ENCODE results near the gene GADD45GIP1.

The GADD45GIP1 gene

DNA sequence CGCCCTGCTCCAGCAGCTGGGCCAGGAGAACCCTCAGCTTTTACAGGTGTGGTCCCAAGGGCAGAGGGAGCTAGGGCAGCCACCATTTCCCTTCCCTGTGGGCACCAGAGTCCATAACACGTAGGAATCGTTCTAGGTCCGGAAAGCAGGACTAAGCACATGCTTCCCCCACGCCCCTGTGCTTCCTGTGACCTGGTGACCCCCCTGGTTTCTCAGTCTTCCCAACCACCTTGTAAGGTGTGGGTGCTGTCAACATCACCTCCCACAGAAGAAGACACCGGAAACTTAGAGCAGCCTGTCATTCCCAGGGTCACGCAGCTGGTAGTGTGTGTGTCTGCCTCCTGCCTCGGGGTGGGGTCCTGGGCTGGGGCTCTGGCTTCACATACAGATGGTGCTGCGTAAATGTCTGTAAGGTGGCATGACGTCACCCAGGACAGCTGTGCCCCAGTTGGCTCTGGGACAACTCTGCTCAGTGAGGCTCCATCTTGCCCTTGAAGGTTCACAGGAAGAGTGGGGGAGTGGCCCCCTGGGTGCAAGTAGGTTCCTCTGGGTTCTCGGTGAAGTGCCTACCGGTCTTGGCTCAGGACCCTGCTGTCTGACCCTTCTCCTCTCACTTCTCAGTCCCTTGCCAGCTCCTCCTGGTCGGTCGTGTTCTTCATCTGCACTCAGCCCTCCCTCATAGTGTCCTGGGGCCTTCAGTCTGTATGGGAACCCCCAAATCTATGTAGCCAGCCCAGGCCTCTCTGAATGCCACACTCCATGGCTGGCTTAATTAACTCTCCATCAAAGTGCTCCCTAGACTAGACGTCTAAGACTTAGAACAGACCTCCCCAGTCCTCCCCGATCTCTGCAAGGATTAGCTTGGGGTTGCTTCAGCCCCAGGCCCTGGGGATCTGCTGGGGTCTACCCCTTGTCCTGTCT lies 7.4 kb downstream of the GADD45GIP1 start:
- WGBS (ENCODE audit: insufficient coverage, insufficient read length) = no CpG with 5 or more reads among the region's 16 CpGs
- H3K27ac ChIP-seq (ENCODE audit: low read length) = no peak overlapping the region
- DNase-seq (ENCODE audit: low read depth, low spot score) = no peak
- no peak overlapping the region for H3K4me3 ChIP-seq (ENCODE audit: low read length)
- no peaks in the 10 kb centered on the region for H3K27me3 ChIP-seq (ENCODE audit: control insufficient read depth, insufficient read depth, low read length)
- peaks cover 40% of the 10 kb centered on the region for H3K36me3 ChIP-seq (ENCODE audit: control insufficient read depth, insufficient read depth, low read length)
- H3K4me1 ChIP-seq (ENCODE audit: control insufficient read depth, insufficient read depth, low read length) = no peaks in the 10 kb centered on the region
- no peaks in the 10 kb centered on the region for H3K9me3 ChIP-seq (ENCODE audit: control insufficient read depth, insufficient read depth, low read length)

DNA sequence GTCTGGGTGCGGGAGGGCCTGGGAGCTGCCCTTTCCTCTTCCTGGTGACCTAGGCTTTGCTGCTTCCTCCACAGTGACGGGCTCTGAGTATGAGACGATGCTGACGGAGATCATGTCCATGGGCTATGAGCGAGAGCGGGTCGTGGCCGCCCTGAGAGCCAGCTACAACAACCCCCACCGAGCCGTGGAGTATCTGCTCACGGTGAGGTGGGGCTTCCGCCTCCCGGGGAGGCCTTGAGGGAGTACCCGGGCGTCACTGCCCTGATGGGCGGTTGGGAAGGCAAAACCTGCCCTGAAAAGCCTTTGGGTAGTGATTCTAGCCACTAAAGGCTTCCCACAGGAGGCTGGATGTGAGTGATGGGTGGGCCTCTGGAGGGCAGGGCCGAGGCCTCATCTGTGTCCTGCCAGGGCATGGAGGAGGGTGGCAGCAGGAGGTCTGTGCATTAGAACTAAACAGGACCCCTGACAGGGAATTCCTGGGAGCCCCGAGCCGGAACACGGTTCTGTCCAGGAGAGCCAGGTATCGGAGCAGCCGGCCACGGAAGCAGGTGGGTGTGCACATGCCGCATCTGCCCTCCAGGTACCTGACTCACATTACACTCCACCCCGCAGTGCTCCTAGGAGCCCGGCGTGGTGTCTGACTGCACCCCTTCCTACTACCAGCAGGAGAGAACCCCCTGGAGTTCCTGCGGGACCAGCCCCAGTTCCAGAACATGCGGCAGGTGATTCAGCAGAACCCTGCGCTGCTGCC lies 8.2 kb downstream of the GADD45GIP1 start:
- H3K36me3 ChIP-seq (ENCODE audit: control insufficient read depth, insufficient read depth, low read length) = peaks cover 35% of the 10 kb centered on the region
- H3K27me3 ChIP-seq (ENCODE audit: control insufficient read depth, insufficient read depth, low read length) = no peaks in the 10 kb centered on the region
- no peak overlapping the region for H3K4me3 ChIP-seq (ENCODE audit: low read length)
- WGBS (ENCODE audit: insufficient coverage, insufficient read length) = no CpG with 5 or more reads among the region's 30 CpGs
- DNase-seq (ENCODE audit: low read depth, low spot score) = no peak
- H3K4me1 ChIP-seq (ENCODE audit: control insufficient read depth, insufficient read depth, low read length) = no peaks in the 10 kb centered on the region
- H3K27ac ChIP-seq (ENCODE audit: low read length) = no peak overlapping the region
- no peaks in the 10 kb centered on the region for H3K9me3 ChIP-seq (ENCODE audit: control insufficient read depth, insufficient read depth, low read length)

DNA sequence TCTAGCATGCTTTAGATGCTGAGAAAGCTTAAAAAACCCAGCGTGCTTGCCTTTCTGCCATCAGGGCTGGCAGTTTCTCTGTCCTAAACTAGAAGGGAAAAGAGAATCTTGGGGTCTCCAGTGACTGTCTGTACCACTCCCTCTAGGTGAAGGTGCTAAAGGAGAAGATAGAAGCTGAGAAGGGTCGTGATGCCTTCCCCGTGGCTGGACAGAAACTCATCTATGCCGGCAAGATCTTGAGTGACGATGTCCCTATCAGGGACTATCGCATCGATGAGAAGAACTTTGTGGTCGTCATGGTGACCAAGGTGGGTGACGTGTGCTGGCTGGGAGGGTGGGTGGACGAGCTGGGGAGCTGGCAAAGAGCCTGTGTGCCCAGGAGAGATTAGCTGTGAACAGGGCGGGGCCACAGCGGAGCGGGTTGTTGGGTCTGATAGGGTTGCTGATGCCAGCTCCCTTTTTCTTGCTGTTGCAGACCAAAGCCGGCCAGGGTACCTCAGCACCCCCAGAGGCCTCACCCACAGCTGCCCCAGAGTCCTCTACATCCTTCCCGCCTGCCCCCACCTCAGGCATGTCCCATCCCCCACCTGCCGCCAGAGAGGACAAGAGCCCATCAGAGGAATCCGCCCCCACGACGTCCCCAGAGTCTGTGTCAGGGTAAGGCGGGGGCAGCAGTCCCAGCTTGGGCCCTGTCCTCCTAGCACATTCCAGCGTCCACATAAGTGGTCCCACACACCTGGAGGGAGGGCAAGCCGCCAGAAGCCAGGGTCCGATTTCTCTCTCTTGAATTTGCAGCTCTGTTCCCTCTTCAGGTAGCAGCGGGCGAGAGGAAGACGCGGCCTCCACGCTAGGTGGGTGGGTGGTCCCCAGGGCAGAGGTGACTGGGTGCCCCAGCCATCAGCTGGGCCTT lies 9.1 kb downstream of the GADD45GIP1 start:
- Histone ChIP-seq H3K4me3 (ENCODE audit: low read length) (no peak overlapping the region), H3K36me3 (ENCODE audit: control insufficient read depth, insufficient read depth, low read length) (peaks cover 37% of the 10 kb centered on the region), H3K9me3 (ENCODE audit: control insufficient read depth, insufficient read depth, low read length) (no peaks in the 10 kb centered on the region), H3K27me3 (ENCODE audit: control insufficient read depth, insufficient read depth, low read length) (no peaks in the 10 kb centered on the region), H3K4me1 (ENCODE audit: control insufficient read depth, insufficient read depth, low read length) (no peaks in the 10 kb centered on the region), H3K27ac (ENCODE audit: low read length) (no peak overlapping the region)
- no CpG with 5 or more reads among the region's 28 CpGs for WGBS (ENCODE audit: insufficient coverage, insufficient read length)
- no peak for DNase-seq (ENCODE audit: low read depth, low spot score)

DNA sequence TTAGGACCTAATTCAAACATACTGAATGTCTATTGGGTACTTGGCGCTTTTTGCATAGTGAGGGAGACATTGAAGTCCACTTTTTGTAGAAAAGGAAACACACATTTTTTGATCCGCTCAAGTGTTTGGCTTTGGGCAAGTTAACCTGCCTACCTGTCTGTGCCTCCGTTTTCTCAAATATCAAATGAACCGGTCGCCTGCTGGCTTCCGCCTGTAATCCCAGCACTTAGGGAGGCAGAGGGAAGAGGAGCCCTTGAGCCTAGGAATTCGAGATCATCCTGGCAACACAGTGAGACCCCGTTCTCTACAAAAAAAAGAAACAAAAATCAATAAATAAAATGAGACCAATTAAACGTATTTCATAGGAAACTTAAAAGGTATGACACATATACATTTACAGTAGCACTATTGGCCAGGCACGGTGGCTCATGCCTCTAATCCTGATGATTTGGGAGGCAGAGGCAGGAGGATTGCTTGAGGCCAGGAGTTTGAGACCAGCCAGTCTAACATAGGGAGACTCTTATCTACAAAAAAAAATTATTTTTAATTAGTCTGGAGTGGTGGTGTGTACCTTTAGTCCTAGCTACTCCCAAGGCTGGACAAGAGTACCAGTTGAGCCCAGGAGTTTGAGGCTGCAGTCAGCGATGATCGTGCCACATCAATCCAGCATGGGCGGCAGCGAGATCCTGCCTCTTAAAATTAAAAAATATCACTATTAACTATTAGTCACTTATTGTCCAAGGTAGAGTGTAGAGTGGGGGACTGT lies 10.1 kb downstream of the GADD45GIP1 start:
- peaks cover 38% of the 10 kb centered on the region for H3K36me3 ChIP-seq (ENCODE audit: control insufficient read depth, insufficient read depth, low read length)

DNA sequence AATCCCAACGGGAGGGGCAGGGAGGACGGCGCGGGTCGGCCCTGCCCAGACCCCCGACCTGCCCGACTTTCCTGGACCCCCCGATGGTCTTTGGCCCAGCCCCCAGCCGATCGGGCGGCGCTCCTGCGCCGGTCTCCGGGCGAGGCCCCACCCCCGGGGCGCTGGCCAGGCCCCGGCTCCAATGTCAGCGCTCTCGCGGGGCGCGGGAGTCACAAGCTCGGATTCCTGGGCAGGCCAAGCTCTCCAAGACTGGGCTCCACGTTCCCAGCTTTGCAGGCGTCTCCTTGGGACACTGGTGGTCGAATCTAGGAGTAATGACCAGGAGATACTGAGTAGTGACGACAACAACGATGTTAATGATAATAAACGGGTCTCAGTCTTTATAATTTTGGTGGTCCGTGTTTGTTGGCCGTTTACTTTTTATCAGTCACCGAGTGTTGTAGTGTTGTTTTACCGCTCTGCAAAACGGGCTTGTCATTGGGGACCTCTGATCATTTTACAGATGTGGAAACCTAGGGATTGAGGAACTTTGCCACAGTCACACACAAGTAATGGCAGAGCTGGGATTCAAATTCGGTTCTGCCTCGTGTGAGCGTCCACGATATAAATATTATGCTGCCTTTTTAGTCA lies 10.8 kb downstream of the GADD45GIP1 start:
- Histone ChIP-seq H3K36me3 (ENCODE audit: control insufficient read depth, insufficient read depth, low read length) (peaks cover 41% of the 10 kb centered on the region), H3K4me3 (ENCODE audit: low read length) (peak overlapping the region; percentile 79; the same call in 1 of the 2 replicates), H3K27me3 (ENCODE audit: control insufficient read depth, insufficient read depth, low read length) (no peaks in the 10 kb centered on the region), H3K4me1 (ENCODE audit: control insufficient read depth, insufficient read depth, low read length) (no peaks in the 10 kb centered on the region), H3K9me3 (ENCODE audit: control insufficient read depth, insufficient read depth, low read length) (no peaks in the 10 kb centered on the region), H3K27ac (ENCODE audit: low read length) (no peak overlapping the region)
- WGBS (ENCODE audit: insufficient coverage, insufficient read length) = no CpG with 5 or more reads among the region's 40 CpGs
- no peak for DNase-seq (ENCODE audit: low read depth, low spot score)

More for the DNA sequence above, 10.1 kb downstream of the GADD45GIP1 start:
- no CpG with 5 or more reads among the region's 14 CpGs for WGBS (ENCODE audit: insufficient coverage, insufficient read length)
- Histone ChIP-seq H3K27ac (ENCODE audit: low read length) (no peak overlapping the region), H3K27me3 (ENCODE audit: control insufficient read depth, insufficient read depth, low read length) (no peaks in the 10 kb centered on the region), H3K4me1 (ENCODE audit: control insufficient read depth, insufficient read depth, low read length) (no peaks in the 10 kb centered on the region), H3K9me3 (ENCODE audit: control insufficient read depth, insufficient read depth, low read length) (no peaks in the 10 kb centered on the region), H3K4me3 (ENCODE audit: low read length) (peak overlapping the region; percentile 79; the same call in 1 of the 2 replicates)
- no peak for DNase-seq (ENCODE audit: low read depth, low spot score)

DNA sequence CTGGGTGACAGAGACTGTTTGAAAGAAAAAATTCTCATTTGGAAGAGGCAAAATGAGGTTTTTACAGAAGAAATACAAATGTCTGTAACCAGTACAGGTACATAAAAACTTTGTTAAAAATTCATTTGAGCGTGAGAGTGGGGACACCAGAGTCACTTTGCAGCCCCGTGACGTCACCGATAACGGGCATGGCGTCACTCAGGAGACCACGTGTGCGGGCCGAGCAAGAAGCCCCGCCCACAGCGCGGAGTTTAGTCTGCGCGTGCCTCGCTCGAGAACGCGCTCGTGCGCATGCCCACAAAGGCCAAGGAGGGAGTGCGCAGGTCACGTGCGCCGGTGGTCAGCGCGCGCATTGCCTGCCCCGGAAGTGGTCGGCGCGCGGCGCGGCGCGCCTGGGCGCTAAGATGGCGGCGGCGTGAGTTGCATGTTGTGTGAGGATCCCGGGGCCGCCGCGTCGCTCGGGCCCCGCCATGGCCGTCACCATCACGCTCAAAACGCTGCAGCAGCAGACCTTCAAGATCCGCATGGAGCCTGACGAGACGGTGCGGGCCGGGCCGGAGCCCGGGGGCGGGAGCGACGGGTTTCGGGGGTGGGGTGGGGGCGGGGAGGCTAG lies 11.4 kb downstream of the GADD45GIP1 start, which contains the start of gene RAD23A:
RAD23A (plus strand) TSS at position 384 of the 613 bp plus-strand sequence; CDS start at position 471, 87 bp downstream.
- H3K36me3 ChIP-seq (ENCODE audit: control insufficient read depth, insufficient read depth, low read length) = peaks cover 43% of the 10 kb centered on the region
- no peaks in the 10 kb centered on the region for H3K27me3 ChIP-seq (ENCODE audit: control insufficient read depth, insufficient read depth, low read length)
- peak within 1 kb of the TSS; percentile 79; the same call in 1 of the 2 replicates for H3K4me3 ChIP-seq (ENCODE audit: low read length)
- no peaks in the 10 kb centered on the region for H3K4me1 ChIP-seq (ENCODE audit: control insufficient read depth, insufficient read depth, low read length)
- no CpG with 5 or more reads among the region's 62 CpGs for WGBS (ENCODE audit: insufficient coverage, insufficient read length)
- DNase-seq (ENCODE audit: low read depth, low spot score) = peak; percentile 95
- no peak within 1 kb of the TSS for H3K27ac ChIP-seq (ENCODE audit: low read length)
- H3K9me3 ChIP-seq (ENCODE audit: control insufficient read depth, insufficient read depth, low read length) = no peaks in the 10 kb centered on the region

DNA sequence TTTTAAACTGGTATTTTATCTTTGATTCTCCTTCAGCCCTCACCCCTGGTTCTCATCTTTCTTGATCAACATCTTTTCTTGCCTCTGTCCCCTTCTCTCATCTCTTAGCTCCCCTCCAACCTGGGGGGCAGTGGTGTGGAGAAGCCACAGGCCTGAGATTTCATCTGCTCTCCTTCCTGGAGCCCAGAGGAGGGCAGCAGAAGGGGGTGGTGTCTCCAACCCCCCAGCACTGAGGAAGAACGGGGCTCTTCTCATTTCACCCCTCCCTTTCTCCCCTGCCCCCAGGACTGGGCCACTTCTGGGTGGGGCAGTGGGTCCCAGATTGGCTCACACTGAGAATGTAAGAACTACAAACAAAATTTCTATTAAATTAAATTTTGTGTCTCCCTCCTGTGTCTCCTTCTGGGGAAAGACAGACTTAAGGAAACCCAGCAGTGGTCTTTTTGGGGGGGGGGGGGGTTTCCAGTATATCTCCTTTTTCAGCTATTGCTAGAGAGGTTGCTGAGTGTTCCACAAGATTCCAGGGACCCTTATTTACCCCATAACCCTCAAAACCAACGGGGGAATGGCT lies 12.8 kb downstream of the GADD45GIP1 start:
- WGBS (ENCODE audit: insufficient coverage, insufficient read length) = no CpG with 5 or more reads among the region's 2 CpGs
- no peaks in the 10 kb centered on the region for H3K9me3 ChIP-seq (ENCODE audit: control insufficient read depth, insufficient read depth, low read length)
- no peaks in the 10 kb centered on the region for H3K27me3 ChIP-seq (ENCODE audit: control insufficient read depth, insufficient read depth, low read length)
- DNase-seq (ENCODE audit: low read depth, low spot score) = no peak
- no peak overlapping the region for H3K4me3 ChIP-seq (ENCODE audit: low read length)
- H3K4me1 ChIP-seq (ENCODE audit: control insufficient read depth, insufficient read depth, low read length) = peaks cover 3% of the 10 kb centered on the region; the same call in 1 of the 2 replicates
- H3K36me3 ChIP-seq (ENCODE audit: control insufficient read depth, insufficient read depth, low read length) = peaks cover 43% of the 10 kb centered on the region
- no peak overlapping the region for H3K27ac ChIP-seq (ENCODE audit: low read length)

DNA sequence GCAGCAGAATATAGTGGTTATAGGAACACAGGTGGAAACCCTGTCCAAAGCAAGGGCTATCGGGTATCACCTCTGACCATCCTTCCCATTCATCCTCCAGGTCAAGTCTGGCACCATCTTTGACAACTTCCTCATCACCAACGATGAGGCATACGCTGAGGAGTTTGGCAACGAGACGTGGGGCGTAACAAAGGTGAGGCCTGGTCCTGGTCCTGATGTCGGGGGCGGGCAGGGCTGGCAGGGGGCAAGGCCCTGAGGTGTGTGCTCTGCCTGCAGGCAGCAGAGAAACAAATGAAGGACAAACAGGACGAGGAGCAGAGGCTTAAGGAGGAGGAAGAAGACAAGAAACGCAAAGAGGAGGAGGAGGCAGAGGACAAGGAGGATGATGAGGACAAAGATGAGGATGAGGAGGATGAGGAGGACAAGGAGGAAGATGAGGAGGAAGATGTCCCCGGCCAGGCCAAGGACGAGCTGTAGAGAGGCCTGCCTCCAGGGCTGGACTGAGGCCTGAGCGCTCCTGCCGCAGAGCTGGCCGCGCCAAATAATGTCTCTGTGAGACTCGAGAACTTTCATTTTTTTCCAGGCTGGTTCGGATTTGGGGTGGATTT lies 13.5 kb downstream of the GADD45GIP1 start:
- H3K36me3 ChIP-seq (ENCODE audit: control insufficient read depth, insufficient read depth, low read length) = peaks cover 36% of the 10 kb centered on the region
- no CpG with 5 or more reads among the region's 18 CpGs for WGBS (ENCODE audit: insufficient coverage, insufficient read length)
- H3K27ac ChIP-seq (ENCODE audit: low read length) = no peak overlapping the region

More for the DNA sequence above, 13.5 kb downstream of the GADD45GIP1 start:
- peaks cover 3% of the 10 kb centered on the region; the same call in 1 of the 2 replicates for H3K4me1 ChIP-seq (ENCODE audit: control insufficient read depth, insufficient read depth, low read length)
- no peak overlapping the region for H3K4me3 ChIP-seq (ENCODE audit: low read length)
- no peaks in the 10 kb centered on the region for H3K9me3 ChIP-seq (ENCODE audit: control insufficient read depth, insufficient read depth, low read length)
- DNase-seq (ENCODE audit: low read depth, low spot score) = no peak
- no peaks in the 10 kb centered on the region for H3K27me3 ChIP-seq (ENCODE audit: control insufficient read depth, insufficient read depth, low read length)

All from iPS DF 6.9 (cell line).